Breast epithelium (tissue), 4 donors: ENCODE measurements around the gene PTPRK. TPM values are rescaled to one million over a fixed set of nuclear protein-coding genes. Genes with fewer than 3 reads are reported as not detected.

Experiments used
- DNase-seq, 2 donors: peaks; one replicate each; pipeline ENCODE4 v3.0.0-alpha.2; 2019; ENCODE audit warnings: low spot score in 2 of 2
- H3K27ac ChIP-seq, 2 donors: fragments of 200-600 bp; sonication (generic) in 1 of 2; one replicate each; pipeline ENCODE4 v1.5.1; 2016 to 2019; ENCODE audit warnings: mild to moderate bottlenecking in 1 of 2
- H3K27me3 ChIP-seq, 2 donors: fragments of 200-600 bp; sonication (generic) in 1 of 2; one replicate each; pipeline versions ENCODE4 v1.5.1 to v1.6.0; 2017 to 2019; ENCODE audit warnings: control low read depth in 1 of 2, mild to moderate bottlenecking in 1 of 2
- H3K36me3 ChIP-seq: fragments of 200-600 bp; one replicate; pipeline ENCODE4 v1.5.1; 2019
- H3K4me1 ChIP-seq, 2 donors: fragments of 200-600 bp; sonication (generic); one replicate each; pipeline ENCODE4 v1.5.1; 2016 to 2019; ENCODE audit warnings: control low read depth in 1 of 2
- H3K4me3 ChIP-seq, 3 donors: fragments of 200-600 bp; sonication (generic); 1 replicate in 2 of 3; 2 replicates in 1 of 3; pipeline ENCODE4 v1.5.1; 2016 to 2019; ENCODE audit warnings: mild to moderate bottlenecking in 3 of 3, moderate library complexity in 2 of 3
- H3K9me3 ChIP-seq, 2 donors: fragments of 200-600 bp; sonication (generic) in 1 of 2; one replicate each; pipeline ENCODE4 v1.5.1; 2016 to 2019; ENCODE audit warnings: control low read depth in 1 of 2
- POLR2A ChIP-seq: fragments of 450-650 bp; IDR thresholded peaks from one replicate; pipeline ENCODE4 v1.6.1; 2016; ENCODE audit warnings: antibody characterized with exemption, mild to moderate bottlenecking, moderate library complexity
- POLR2AphosphoS5 ChIP-seq, 3 donors: sonication (generic); formaldehyde crosslinking; IDR thresholded peaks; one replicate each; pipeline ENCODE4 v1.6.1; 2017; ENCODE audit warnings: antibody characterized with exemption in 3 of 3
- intact Hi-C: fragments of 100-400 bp; cut with DNase I; formaldehyde crosslinking; loops from one replicate; pipeline ENCODE4 v1.15.1; 2023; ENCODE audit warnings: low total_unique reads
- total RNA-seq, 3 donors: library from RNA; depleted of rRNA; stranded (reverse); fragments of >200 nt; gene quantifications; one replicate each; pipeline ENCODE4 v1.1.0, GENCODE V29; 2016
- TF ChIP-seq, protein P1 (sequence below), 3 donors: fragments of 450-650 bp; IDR thresholded peaks; one replicate each; pipeline ENCODE4 v1.5.1; 2016 to 2017; ENCODE audit warnings: antibody characterized with exemption in 3 of 3, mild to moderate bottlenecking in 3 of 3, moderate library complexity in 3 of 3

The PTPRK gene
- total RNA-seq, 3 donors from 2014 or later = 29.1 to 134 (median 77.0) TPM

DNA sequence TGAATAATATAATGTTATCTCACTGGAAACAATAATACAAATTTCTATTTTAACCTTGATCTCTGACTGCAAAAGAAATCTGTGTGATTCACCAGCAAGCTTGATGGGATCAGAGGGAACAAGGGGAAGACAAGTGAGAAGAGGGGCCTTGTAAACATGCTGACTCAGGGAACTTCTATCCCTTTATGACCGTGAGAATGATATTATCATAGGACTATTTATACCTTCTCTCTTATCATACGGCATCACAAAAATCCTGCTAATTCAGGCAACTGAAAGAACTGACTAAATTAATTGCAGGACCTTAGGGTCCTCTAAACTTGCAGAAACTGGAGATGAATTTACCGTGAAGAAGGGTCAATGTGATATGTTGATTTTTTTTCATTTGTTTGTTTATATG is 173.3 kb downstream of the PTPRK start:
- Histone ChIP-seq H3K4me3 (no peak overlapping the region), H3K27me3 (no peaks in the 10 kb centered on the region), H3K4me1 (no peaks in the 10 kb centered on the region), H3K27ac (no peak overlapping the region), H3K36me3 (no peaks in the 10 kb centered on the region), H3K9me3 (no peaks in the 10 kb centered on the region)
- TF ChIP-seq POLR2A (no peak), POLR2AphosphoS5 (IDR thresholded peaks at IDR 0.05) (no peak)
- TF ChIP-seq, protein P1, sequence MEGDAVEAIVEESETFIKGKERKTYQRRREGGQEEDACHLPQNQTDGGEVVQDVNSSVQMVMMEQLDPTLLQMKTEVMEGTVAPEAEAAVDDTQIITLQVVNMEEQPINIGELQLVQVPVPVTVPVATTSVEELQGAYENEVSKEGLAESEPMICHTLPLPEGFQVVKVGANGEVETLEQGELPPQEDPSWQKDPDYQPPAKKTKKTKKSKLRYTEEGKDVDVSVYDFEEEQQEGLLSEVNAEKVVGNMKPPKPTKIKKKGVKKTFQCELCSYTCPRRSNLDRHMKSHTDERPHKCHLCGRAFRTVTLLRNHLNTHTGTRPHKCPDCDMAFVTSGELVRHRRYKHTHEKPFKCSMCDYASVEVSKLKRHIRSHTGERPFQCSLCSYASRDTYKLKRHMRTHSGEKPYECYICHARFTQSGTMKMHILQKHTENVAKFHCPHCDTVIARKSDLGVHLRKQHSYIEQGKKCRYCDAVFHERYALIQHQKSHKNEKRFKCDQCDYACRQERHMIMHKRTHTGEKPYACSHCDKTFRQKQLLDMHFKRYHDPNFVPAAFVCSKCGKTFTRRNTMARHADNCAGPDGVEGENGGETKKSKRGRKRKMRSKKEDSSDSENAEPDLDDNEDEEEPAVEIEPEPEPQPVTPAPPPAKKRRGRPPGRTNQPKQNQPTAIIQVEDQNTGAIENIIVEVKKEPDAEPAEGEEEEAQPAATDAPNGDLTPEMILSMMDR (IDR thresholded peaks at IDR 0.05) = no peak
- intact Hi-C loops = no loop called here
- no peak for DNase-seq

DNA sequence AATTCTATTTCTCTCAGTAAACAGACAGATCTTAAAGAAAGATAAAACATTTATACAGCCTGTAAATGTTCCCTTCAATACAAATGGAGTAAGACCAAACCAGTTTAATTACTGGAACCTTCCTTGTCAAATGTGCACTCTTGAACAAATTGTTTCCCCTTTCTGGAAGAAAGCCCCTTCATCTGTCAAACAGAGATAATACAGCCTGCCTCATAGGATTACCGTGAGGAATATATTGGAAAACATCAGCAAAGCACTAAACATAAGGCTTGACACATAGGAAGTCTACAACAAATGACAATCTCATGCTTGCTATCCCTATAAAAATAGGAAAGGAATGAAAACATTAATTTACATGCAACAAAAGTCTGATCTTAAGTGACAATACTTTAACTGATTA is 173.8 kb downstream of the PTPRK start:
- Histone ChIP-seq H3K27ac (no peak overlapping the region), H3K9me3 (no peaks in the 10 kb centered on the region), H3K4me1 (no peaks in the 10 kb centered on the region), H3K36me3 (no peaks in the 10 kb centered on the region), H3K27me3 (no peaks in the 10 kb centered on the region), H3K4me3 (no peak overlapping the region)
- TF ChIP-seq, protein P1 (IDR thresholded peaks at IDR 0.05) = no peak
- TF ChIP-seq POLR2AphosphoS5 (IDR thresholded peaks at IDR 0.05) = no peak
- TF ChIP-seq POLR2A = no peak
- intact Hi-C loops = no loop called here
- no peak for DNase-seq

DNA sequence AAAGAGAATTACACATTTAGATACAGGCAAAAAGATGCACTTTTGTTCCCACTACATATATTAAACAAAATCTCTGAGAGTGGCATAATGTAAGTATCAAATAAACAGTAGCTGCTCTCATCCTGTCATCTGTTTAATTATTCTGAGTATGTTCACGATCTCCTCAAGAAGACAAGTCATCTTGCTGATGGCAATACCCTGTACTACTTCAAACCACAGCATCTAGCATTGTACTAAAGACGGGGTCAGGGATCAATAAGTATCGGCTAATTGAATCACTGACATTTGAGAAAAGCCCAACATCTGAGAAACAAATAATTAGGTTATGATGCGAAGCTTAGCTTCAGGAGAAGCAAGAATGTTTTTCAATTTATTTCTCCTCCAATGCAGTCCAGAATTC is 175.1 kb downstream of the PTPRK start:
- intact Hi-C loops = no loop called here
- DNase-seq = no peak
- no peaks in the 10 kb centered on the region for H3K27me3 ChIP-seq
- H3K27ac ChIP-seq = no peak overlapping the region
- H3K4me3 ChIP-seq = no peak overlapping the region
- H3K9me3 ChIP-seq = no peaks in the 10 kb centered on the region
- no peaks in the 10 kb centered on the region for H3K36me3 ChIP-seq
- no peak for TF ChIP-seq POLR2AphosphoS5 (IDR thresholded peaks at IDR 0.05)
- TF ChIP-seq POLR2A = no peak
- TF ChIP-seq, protein P1 (IDR thresholded peaks at IDR 0.05) = no peak
- no peaks in the 10 kb centered on the region for H3K4me1 ChIP-seq

DNA sequence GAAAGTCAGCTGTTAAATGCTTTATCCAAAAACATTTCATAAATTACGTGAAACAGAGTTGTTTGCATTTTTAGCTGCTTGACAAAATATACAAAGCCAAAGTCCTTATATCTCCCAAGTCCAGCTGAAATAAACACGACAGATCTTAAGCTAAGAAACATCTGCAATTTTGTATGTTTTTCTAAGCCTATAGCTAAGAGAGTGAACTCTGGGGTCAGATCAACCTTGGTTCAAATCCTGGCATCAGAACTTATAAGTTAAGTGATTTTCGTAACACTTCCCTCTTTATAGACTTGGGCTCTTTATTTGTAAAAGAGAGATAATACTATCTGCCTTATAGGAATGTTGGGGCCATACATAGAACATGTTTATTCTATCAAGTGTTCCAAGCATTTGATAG is 176.7 kb downstream of the PTPRK start:
- Histone ChIP-seq H3K36me3 (no peaks in the 10 kb centered on the region), H3K27ac (no peak overlapping the region), H3K4me1 (no peaks in the 10 kb centered on the region), H3K9me3 (no peaks in the 10 kb centered on the region), H3K4me3 (no peak overlapping the region), H3K27me3 (no peaks in the 10 kb centered on the region)
- intact Hi-C loops = no loop called here
- no peak for DNase-seq
- TF ChIP-seq POLR2AphosphoS5 (IDR thresholded peaks at IDR 0.05) (no peak), POLR2A (no peak)
- TF ChIP-seq, protein P1 (IDR thresholded peaks at IDR 0.05) = no peak

DNA sequence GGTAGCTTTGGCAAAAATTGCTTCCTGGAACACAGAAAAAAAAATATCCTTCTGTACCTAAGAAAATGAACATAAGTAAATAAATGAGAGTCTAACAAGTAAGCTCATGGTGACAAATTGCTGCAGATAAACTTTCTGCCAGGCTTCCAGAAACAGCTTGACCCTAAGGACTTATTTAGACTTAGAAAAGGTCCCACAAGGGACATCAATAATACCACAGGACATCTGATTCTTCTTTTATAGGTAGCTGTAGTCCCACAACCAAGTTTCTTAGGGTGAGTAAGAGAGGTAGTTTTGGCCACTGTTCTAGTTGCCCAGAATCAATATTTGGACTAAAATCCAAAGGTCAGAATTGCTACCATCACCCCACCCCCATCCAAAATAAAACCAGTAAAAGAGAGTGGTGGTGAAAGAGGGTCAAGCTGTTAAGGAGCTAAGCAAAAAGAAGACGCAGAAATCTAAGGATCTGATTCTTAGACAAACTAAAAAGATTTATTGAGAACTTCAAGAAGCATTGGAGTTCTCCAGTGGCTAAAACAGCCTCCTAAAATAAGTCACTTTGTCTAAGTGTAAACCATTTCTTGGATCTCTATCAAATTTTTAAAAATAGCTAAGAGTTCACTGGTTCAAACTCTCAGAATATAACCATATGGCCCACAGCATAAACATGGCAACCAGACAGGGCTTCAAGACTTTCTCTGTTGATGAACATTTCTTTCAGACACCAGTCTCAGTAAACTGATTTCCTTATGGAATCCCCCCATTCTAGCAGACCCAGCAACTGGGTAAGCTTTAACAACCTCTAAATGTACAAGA is 180.6 kb downstream of the PTPRK start:
- Histone ChIP-seq H3K27ac (peak overlapping the region in 1 of 2 donors; percentile 27), H3K36me3 (no peaks in the 10 kb centered on the region), H3K27me3 (no peaks in the 10 kb centered on the region), H3K4me1 (no peaks in the 10 kb centered on the region), H3K9me3 (no peaks in the 10 kb centered on the region), H3K4me3 (no peak overlapping the region)
- DNase-seq = no peak
- intact Hi-C loops = no loop called here
- TF ChIP-seq POLR2AphosphoS5 (IDR thresholded peaks at IDR 0.05) (no peak), POLR2A (no peak)
- TF ChIP-seq, protein P1 (IDR thresholded peaks at IDR 0.05) = no peak
